Mesenchymal stem cell (in vitro differentiated cells and primary cell): ENCODE measurements around the gene LGI1.

Experiments used
- DNase-seq: peaks from one replicate; pipeline ENCODE4 v3.0.0-alpha.2; 2013
- H2AFZ ChIP-seq: one replicate; pipeline ENCODE4 v1.6.1; 2013; ENCODE audit warnings: low read depth, mild to moderate bottlenecking, control low read depth, inconsistent platforms, low read length, moderate library complexity
- H2AK5ac ChIP-seq: 2 replicates; pipeline ENCODE4 v1.6.1; 2013; ENCODE audit warnings: low read length, moderate library complexity, mild to moderate bottlenecking, inconsistent platforms; ENCODE audit not compliant: severe bottlenecking
- H2BK120ac ChIP-seq: one replicate; pipeline ENCODE4 v1.6.1; 2013; ENCODE audit warnings: low read depth, mild to moderate bottlenecking, inconsistent platforms, low read length, moderate library complexity
- H2BK12ac ChIP-seq, 2 experiments: one replicate each; pipeline ENCODE4 v1.6.1; 2013; ENCODE audit warnings: inconsistent platforms in 2 of 2, low read length in 2 of 2, mild to moderate bottlenecking in 2 of 2, moderate library complexity in 2 of 2, control low read depth in 1 of 2
- H2BK15ac ChIP-seq: one replicate; pipeline ENCODE4 v1.6.1; 2013; ENCODE audit warnings: mild to moderate bottlenecking, low read depth, inconsistent platforms; ENCODE audit not compliant: poor library complexity, severe bottlenecking
- H2BK5ac ChIP-seq: 2 replicates; pipeline ENCODE4 v1.6.1; 2013; ENCODE audit warnings: low read depth, mild to moderate bottlenecking, low read length, control low read depth, inconsistent platforms; ENCODE audit not compliant: poor library complexity, severe bottlenecking
- H3K14ac ChIP-seq, 2 experiments: one replicate each; pipeline ENCODE4 v1.6.1; 2013; ENCODE audit warnings: inconsistent platforms in 2 of 2, low read length in 2 of 2, control low read depth in 1 of 2, mild to moderate bottlenecking in 1 of 2, moderate library complexity in 1 of 2
- H3K18ac ChIP-seq, 2 experiments: one replicate each; pipeline ENCODE4 v1.6.1; 2013; ENCODE audit warnings: inconsistent platforms in 2 of 2, low read length in 2 of 2, control low read depth in 1 of 2, low read depth in 1 of 2, mild to moderate bottlenecking in 1 of 2
- H3K23ac ChIP-seq, 2 experiments: one replicate each; pipeline ENCODE4 v1.6.1; 2013; ENCODE audit warnings: inconsistent platforms in 2 of 2, low read length in 2 of 2, mild to moderate bottlenecking in 2 of 2, moderate library complexity in 2 of 2, control low read depth in 1 of 2
- H3K27ac ChIP-seq: 2 replicates; pipeline ENCODE4 v1.5.1; 2013; ENCODE audit warnings: mild to moderate bottlenecking, moderate library complexity, low read length, control low read depth, inconsistent platforms; ENCODE audit not compliant: poor library complexity, severe bottlenecking
- H3K27me3 ChIP-seq, 2 experiments: 2 replicates each; pipeline versions ENCODE4 v1.6.1 to v1.7.0; 2013; ENCODE audit warnings: low read length in 2 of 2, mild to moderate bottlenecking in 2 of 2, moderate library complexity in 2 of 2, control low read depth in 1 of 2, inconsistent platforms in 1 of 2; ENCODE audit not compliant: control insufficient read depth in 1 of 2, insufficient read depth in 1 of 2
- H3K36me3 ChIP-seq, 2 experiments: 2 replicates each; pipeline versions ENCODE4 v1.6.1 to v1.7.0; 2013; ENCODE audit warnings: low read length in 2 of 2, control low read depth in 1 of 2, inconsistent platforms in 1 of 2, low read depth in 1 of 2, mild to moderate bottlenecking in 1 of 2; ENCODE audit not compliant: insufficient read depth in 2 of 2, control insufficient read depth in 1 of 2
- H3K4ac ChIP-seq, 2 experiments: one replicate each; pipeline ENCODE4 v1.6.1; 2013; ENCODE audit warnings: inconsistent platforms in 2 of 2, low read length in 2 of 2, mild to moderate bottlenecking in 2 of 2, moderate library complexity in 2 of 2, control low read depth in 1 of 2, low read depth in 1 of 2
- H3K4me1 ChIP-seq: 2 replicates; pipeline ENCODE4 v1.6.1; 2013; ENCODE audit warnings: low read depth, low read length, control low read depth; ENCODE audit not compliant: control insufficient read depth, insufficient read depth
- H3K4me2 ChIP-seq: 2 replicates; pipeline ENCODE4 v1.6.1; 2013; ENCODE audit warnings: low read length, mild to moderate bottlenecking, inconsistent platforms; ENCODE audit not compliant: poor library complexity, severe bottlenecking
- H3K4me3 ChIP-seq, 2 experiments: 2 replicates each; pipeline versions ENCODE4 v1.5.1 to v1.7.0; 2013; ENCODE audit warnings: low read length in 2 of 2, mild to moderate bottlenecking in 2 of 2, control low read depth in 1 of 2, low read depth in 1 of 2; ENCODE audit not compliant: insufficient read depth in 1 of 2
- H3K79me1 ChIP-seq: replicated peaks from 2 replicates; pipeline ENCODE4 v1.6.1; 2013; ENCODE audit warnings: mild to moderate bottlenecking, control low read depth, low read length, inconsistent platforms; ENCODE audit not compliant: poor library complexity, severe bottlenecking
- H3K9ac ChIP-seq: 2 replicates; pipeline ENCODE4 v1.7.0; 2013; ENCODE audit warnings: mild to moderate bottlenecking, low read length, moderate library complexity
- H3K9me3 ChIP-seq: 2 replicates; pipeline ENCODE4 v1.7.0; 2013; ENCODE audit warnings: mild to moderate bottlenecking, low read length; ENCODE audit not compliant: control insufficient read depth
- H4K8ac ChIP-seq: one replicate; pipeline ENCODE4 v1.6.1; 2013; ENCODE audit warnings: inconsistent platforms, mild to moderate bottlenecking, low read length, moderate library complexity
- H4K91ac ChIP-seq: one replicate; pipeline ENCODE4 v1.6.1; 2013; ENCODE audit warnings: mild to moderate bottlenecking, low read length, inconsistent platforms
- WGBS: methylation state at CpG from one replicate; pipeline ENCODE4 v1.1.7; 2013; ENCODE audit warnings: mixed read lengths; 5-methylcytosine and 5-hydroxymethylcytosine counted together

LGI1 gene

GRCh38 chr10:93742633-93743349, 14.9 kb upstream of the LGI1 start:
- H3K4me2 ChIP-seq = no peak overlapping the region
- DNase-seq = no peak
- 77% methylated on average over 4 of the region's 8 CpGs for WGBS
- H3K23ac ChIP-seq = no peak overlapping the region
- H4K91ac ChIP-seq = no peak overlapping the region
- no peak overlapping the region for H3K4me3 ChIP-seq
- no peak overlapping the region for H2AFZ ChIP-seq
- no peak overlapping the region for H2BK120ac ChIP-seq
- no peak overlapping the region for H3K14ac ChIP-seq
- no peak overlapping the region for H3K18ac ChIP-seq
- no peaks in the 10 kb centered on the region for H3K79me1 ChIP-seq
- no peak overlapping the region for H2BK15ac ChIP-seq
- H3K27me3 ChIP-seq = peaks cover 0 to 6% of the 10 kb centered on the region in 2 experiments
- H3K9ac ChIP-seq = no peak overlapping the region
- H3K9me3 ChIP-seq = no peaks in the 10 kb centered on the region
- H3K4me1 ChIP-seq = peaks cover 4% of the 10 kb centered on the region
- no peaks in the 10 kb centered on the region for H3K36me3 ChIP-seq
- H2AK5ac ChIP-seq = no peak overlapping the region
- no peak overlapping the region for H3K27ac ChIP-seq
- no peak overlapping the region for H4K8ac ChIP-seq
- no peak overlapping the region for H2BK5ac ChIP-seq
- H2BK12ac ChIP-seq = no peak overlapping the region
- no peak overlapping the region for H3K4ac ChIP-seq

- Histone ChIP-seq H3K14ac (no peak overlapping the region), H2BK15ac (no peak overlapping the region), H3K9ac (no peak overlapping the region), H3K23ac (no peak overlapping the region), H3K4me2 (no peak overlapping the region), H3K18ac (peak overlapping the region; percentile 68 to 69), H2BK12ac (peak overlapping the region in 1 of 2 experiments; percentile 94), H3K79me1 (no peaks in the 10 kb centered on the region), H4K8ac (peak overlapping the region; percentile 84), H2BK120ac (no peak overlapping the region), H2AK5ac (no peak overlapping the region), H2AFZ (peak overlapping the region; percentile 75), H2BK5ac (no peak overlapping the region), H3K27ac (peak overlapping the region; percentile 19), H3K36me3 (no peaks in the 10 kb centered on the region), H3K9me3 (no peaks in the 10 kb centered on the region), H3K27me3 (no peaks in the 10 kb centered on the region), H3K4me3 (no peak overlapping the region), H3K4ac (peak overlapping the region; percentile 51 to 60), H3K4me1 (peaks cover 8% of the 10 kb centered on the region), H4K91ac (no peak overlapping the region)
- DNase-seq = peak; percentile 82
- 69% methylated on average over 3 of the region's 9 CpGs for whole genome bisulfite sequencing
These were observed 12.2 kb upstream of the LGI1 start for GRCh38 chr10:93745408-93746065.

- Histone ChIP-seq H3K36me3 (no peaks in the 10 kb centered on the region), H2AK5ac (peak overlapping the region; percentile 90), H4K8ac (no peak overlapping the region), H3K4me2 (no peak overlapping the region), H3K4me1 (peaks cover 8% of the 10 kb centered on the region), H3K27ac (peak overlapping the region; percentile 92), H3K4ac (peak overlapping the region in 1 of 2 experiments; percentile 46), H3K23ac (no peak overlapping the region), H2BK12ac (peak overlapping the region; percentile 7 to 79), H3K9me3 (no peaks in the 10 kb centered on the region), H3K4me3 (no peak overlapping the region), H3K9ac (peak overlapping the region; percentile 45), H3K27me3 (no peaks in the 10 kb centered on the region), H3K14ac (no peak overlapping the region), H2BK5ac (peak overlapping the region; percentile 11), H2BK120ac (peak overlapping the region; percentile 64), H3K79me1 (no peaks in the 10 kb centered on the region), H4K91ac (peak overlapping the region; percentile 70), H3K18ac (peak overlapping the region in 1 of 2 experiments; percentile 67), H2BK15ac (no peak overlapping the region), H2AFZ (no peak overlapping the region)
- WGBS = 16% methylated on average over 4 of the region's 4 CpGs
- peak; percentile 99 for DNase-seq
These were observed 10.9 kb upstream of the LGI1 start for GRCh38 chr10:93746844-93747284.

- H2BK120ac ChIP-seq = no peak overlapping the region
- H2BK12ac ChIP-seq = peak overlapping the region; percentile 2 to 29
- no peak overlapping the region for H3K23ac ChIP-seq
- H2BK15ac ChIP-seq = no peak overlapping the region
- peak overlapping the region; percentile 15 for H2AK5ac ChIP-seq
- H2BK5ac ChIP-seq = no peak overlapping the region
- H3K79me1 ChIP-seq = no peaks in the 10 kb centered on the region
- no peak overlapping the region for H3K14ac ChIP-seq
- no peaks in the 10 kb centered on the region for H3K9me3 ChIP-seq
- no peak overlapping the region for H2AFZ ChIP-seq
- 56% methylated on average over 5 of the region's 5 CpGs for WGBS
- peak overlapping the region; percentile 18 to 80 for H3K18ac ChIP-seq
- peak; percentile 54 for DNase-seq
- no peak overlapping the region for H3K4me3 ChIP-seq
- no peaks in the 10 kb centered on the region for H3K27me3 ChIP-seq
- peak overlapping the region; percentile 11 for H4K91ac ChIP-seq
- no peak overlapping the region for H3K4me2 ChIP-seq
- H3K27ac ChIP-seq = peak overlapping the region; percentile 79
- H3K36me3 ChIP-seq = no peaks in the 10 kb centered on the region
- no peak overlapping the region for H4K8ac ChIP-seq
- no peak overlapping the region for H3K9ac ChIP-seq
- H3K4me1 ChIP-seq = peaks cover 12% of the 10 kb centered on the region
- no peak overlapping the region for H3K4ac ChIP-seq
These were observed 8.4 kb upstream of the LGI1 start for GRCh38 chr10:93749218-93749799.
